Lung (tissue), 12 donors: ENCODE measurements around the gene ANKRD52. TPM values are rescaled to one million over a fixed set of nuclear protein-coding genes. Genes with fewer than 3 reads are reported as not detected.
"Not testable (repeated sequence)": the region's sequence is repeated elsewhere in the genome, so short reads cannot be mapped to it uniquely, and the experiment has no call there.

ENCODE experiments used
- ATAC-seq: fragments of 200-7000 bp; cut with Tn5 transposase; one replicate; pipeline ENCODE4 v1.9.1; 2020; ENCODE audit warnings: moderate number of reproducible peaks; ENCODE audit not compliant: insufficient read depth, low FRiP score
- DNase-seq, 3 donors: peaks; one replicate each; pipeline ENCODE4 v3.0.0-alpha.2; 2013 to 2017
- H3K27ac ChIP-seq, 2 donors: one replicate each; pipeline ENCODE4 v1.5.1; 2013; ENCODE audit warnings: mild to moderate bottlenecking in 2 of 2, moderate library complexity in 2 of 2, control low read depth in 1 of 2, inconsistent platforms in 1 of 2, low read depth in 1 of 2, low read length in 1 of 2
- H3K27me3 ChIP-seq, 3 donors: one replicate each; pipeline ENCODE4 v1.5.1; 2013; ENCODE audit warnings: low read length in 2 of 3; ENCODE audit not compliant: control insufficient read depth in 3 of 3, insufficient read depth in 3 of 3
- H3K36me3 ChIP-seq, 4 donors: one replicate each; pipeline ENCODE4 v1.5.1; 2013; ENCODE audit warnings: low read length in 4 of 4, mild to moderate bottlenecking in 1 of 4, moderate library complexity in 1 of 4; ENCODE audit not compliant: control insufficient read depth in 4 of 4, insufficient read depth in 4 of 4
- H3K4me1 ChIP-seq, 5 donors: one replicate each; pipeline ENCODE4 v1.5.1; 2013; ENCODE audit warnings: low read length in 5 of 5, mild to moderate bottlenecking in 2 of 5, moderate library complexity in 1 of 5; ENCODE audit not compliant: control insufficient read depth in 5 of 5, insufficient read depth in 5 of 5
- H3K4me3 ChIP-seq: one replicate; pipeline ENCODE4 v1.5.1; 2013; ENCODE audit warnings: mild to moderate bottlenecking, control low read depth, moderate library complexity
- H3K9ac ChIP-seq, 2 donors: one replicate each; pipeline ENCODE4 v1.5.1; 2013; ENCODE audit warnings: low read length in 2 of 2, control low read depth in 1 of 2; ENCODE audit not compliant: insufficient read depth in 1 of 2
- H3K9me3 ChIP-seq, 4 donors: one replicate each; pipeline ENCODE4 v1.5.1; 2013; ENCODE audit warnings: low read length in 3 of 4, mild to moderate bottlenecking in 1 of 4, moderate library complexity in 1 of 4; ENCODE audit not compliant: control insufficient read depth in 4 of 4, insufficient read depth in 3 of 4
- CTCF ChIP-seq: IDR thresholded peaks from 2 replicates; pipeline ENCODE4 v1.5.1; 2012; ENCODE audit warnings: mild to moderate bottlenecking; ENCODE audit errors: control extremely low read depth, extremely low read depth
- WGBS, 2 donors: extraction: QIAGEN DNeasy Blood & Tissue Kit; methylation state at CpG; one replicate each; pipeline ENCODE4 v1.1.7; 2013; 5-methylcytosine and 5-hydroxymethylcytosine counted together
- polyA plus RNA-seq, 2 donors: library from polyadenylated mRNA; stranded (reverse); fragments of 200-250 nt; gene quantifications; one replicate each; pipeline ENCODE4 v1.2.1, GENCODE V29; 2013
- total RNA-seq, 2 donors: library from RNA; depleted of rRNA in 1 of 2; stranded (reverse); fragments of >200 nt in 1 of 2; gene quantifications; one replicate each; pipeline ENCODE4 v1.2.1, GENCODE V29; 2014 to 2021
- donor health status: control.
- donor health status: control.
- donor health status: Bipolar disorder and iron deficiency.
- donor health status: healthy.
- donor health status: DM: yes; HTN: yes; CAD: no.

Gene ANKRD52
- total and polyA plus RNA-seq, 4 donors, result 9.2 to 38.1 (median 17.9) TPM

- TF ChIP-seq CTCF, result no peak
- WGBS, 2 donors, result 54 to 69% methylated on average over 5 of the region's 5 CpGs
Measured at GRCh38 chr12:56293795-56294194, 35.6 kb upstream of the ANKRD52 start.

GRCh38 chr12:56288705-56289387 lies 30.7 kb upstream of the ANKRD52 start:
- Histone ChIP-seq H3K27me3 (no peaks in the 10 kb centered on the region), H3K27ac (no peak overlapping the region), H3K9ac (no peak overlapping the region), H3K4me3 (no peak overlapping the region), H3K4me1 (peaks cover 0 to 11% (median 0%) of the 10 kb centered on the region in 5 donors), H3K9me3 (no peaks in the 10 kb centered on the region), H3K36me3 (peaks cover 4 to 22% (median 14%) of the 10 kb centered on the region in 4 donors)
- no peak for TF ChIP-seq CTCF
- ATAC-seq (no peak), DNase-seq (no peak)
- 60 to 63% methylated on average over 3 of the region's 3 CpGs for whole genome bisulfite sequencing, 2 donors

More at GRCh38 chr12:56293795-56294194, 35.6 kb upstream of the ANKRD52 start:
- no peaks in the 10 kb centered on the region for H3K9me3 ChIP-seq
- H3K4me3 ChIP-seq, result no peak overlapping the region
- no peak overlapping the region for H3K9ac ChIP-seq
- DNase-seq (no peak), ATAC-seq (no peak)
- peaks cover 0 to 29% (median 7%) of the 10 kb centered on the region in 5 donors for H3K4me1 ChIP-seq
- H3K36me3 ChIP-seq, result peaks cover 7 to 22% (median 9%) of the 10 kb centered on the region in 4 donors
- no peak overlapping the region for H3K27ac ChIP-seq
- H3K27me3 ChIP-seq, result no peaks in the 10 kb centered on the region

- Histone ChIP-seq H3K4me1 (peaks cover 0 to 4% (median 0%) of the 10 kb centered on the region in 5 donors), H3K27me3 (no peaks in the 10 kb centered on the region), H3K4me3 (no peak overlapping the region), H3K27ac (no peak overlapping the region), H3K36me3 (peaks cover 22 to 35% (median 29%) of the 10 kb centered on the region in 4 donors), H3K9ac (no peak overlapping the region), H3K9me3 (no peaks in the 10 kb centered on the region)
- no peak for TF ChIP-seq CTCF
- WGBS, 2 donors, result 28 to 35% methylated on average over 4 of the region's 4 CpGs
- DNase-seq, result no peak
- ATAC-seq, result no peak
Measured at GRCh38 chr12:56286044-56286830, 28.1 kb upstream of the ANKRD52 start.

GRCh38 chr12:56284263-56284662 lies 26.1 kb upstream of the ANKRD52 start:
- H3K9me3 ChIP-seq, H3K27ac ChIP-seq, H3K4me1 ChIP-seq, H3K4me3 ChIP-seq, H3K27me3 ChIP-seq, H3K9ac ChIP-seq, ATAC-seq, DNase-seq: not testable (repeated sequence)
- 92 to 94% methylated on average over 5 of the region's 5 CpGs for WGBS, 2 donors
- H3K36me3 ChIP-seq, result peaks cover 26 to 35% (median 28%) of the 10 kb centered on the region in 4 donors
